Mucosa of descending colon (tissue), 3 donors: ENCODE results near the gene PDC. TPM values are rescaled to one million over a fixed set of nuclear protein-coding genes. Genes with fewer than 3 reads are reported as not detected.
A peak's percentile ranks its signal among the peaks of the same experiment; 100 is the strongest.

Experiments used
- ATAC-seq: fragments of 200-7000 bp; cut with Tn5 transposase; one replicate; pipeline ENCODE4 v1.9.1; 2020; ENCODE audit warnings: mild to moderate bottlenecking, moderate library complexity
- DNase-seq, 3 donors: peaks; one replicate each; pipeline ENCODE4 v3.0.0-alpha.2; 2020
- H3K36me3 ChIP-seq: fragments of 200-600 bp; one replicate; pipeline ENCODE4 v1.8.0; 2021; ENCODE audit warnings: low read depth, mild to moderate bottlenecking
- H3K4me1 ChIP-seq: fragments of 200-600 bp; one replicate; pipeline ENCODE4 v1.8.0; 2021; ENCODE audit warnings: low read depth, mild to moderate bottlenecking
- H3K4me3 ChIP-seq: fragments of 200-600 bp; one replicate; pipeline ENCODE4 v1.8.0; 2021; ENCODE audit warnings: mild to moderate bottlenecking
- H3K9me3 ChIP-seq: fragments of 200-600 bp; one replicate; pipeline ENCODE4 v1.8.0; 2021; ENCODE audit warnings: mild to moderate bottlenecking
- intact Hi-C, 2 donors: fragments of 100-400 bp; cut with DNase I in 1 of 2; cut with micrococcal nuclease in 1 of 2; formaldehyde crosslinking; loops; one replicate each; pipeline versions ENCODE4 v1.11.0 to v1.11.1; 2022; cut with DNase I, micrococcal nuclease
- total RNA-seq, 3 donors: library from RNA; stranded (reverse); fragmentation: NEBNext Ultra II Directional in 2 of 3; extraction: Animal tissue kit (Norgen Biotek cat#: 25700) in 2 of 3; gene quantifications; one replicate each; pipeline versions ENCODE4 v1.2.1 to v1.2.4, GENCODE V29; 2021 to 2023
- TF ChIP-seq, protein P1 (sequence below): fragments of 200-600 bp; IDR thresholded peaks from one replicate; pipeline ENCODE4 v1.8.0; 2022; ENCODE audit warnings: antibody characterized with exemption, mild to moderate bottlenecking
- donor health status: DM: no; HTN: no; CAD: no; lungs with moderate emphysema.
- donor health status: DM: no; HTN: no; CAD: no.
- donor health status: DM: no; HTN: yes; CAD: no.

PDC gene
- total RNA-seq, 3 donors from 2014 or later = not detected

DNA sequence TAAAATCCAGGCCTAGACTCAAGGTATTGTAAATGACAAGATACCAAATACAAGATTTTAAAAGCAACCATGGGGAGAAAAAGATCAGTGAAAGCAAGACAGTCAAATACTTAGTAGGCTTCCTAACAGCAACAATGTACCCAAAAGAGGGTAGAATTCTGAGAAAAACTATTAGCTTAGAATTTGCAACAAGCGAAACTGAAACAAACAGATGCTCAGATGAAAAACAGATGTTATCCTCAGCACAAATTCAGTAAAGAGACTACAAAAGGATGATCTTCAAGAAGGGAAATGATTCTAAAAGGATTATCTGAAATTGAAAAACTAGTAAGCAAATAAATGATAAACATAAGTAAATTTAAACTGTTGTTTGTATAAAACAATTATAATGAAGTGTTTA, 40.0 kb downstream of the PDC start:
- no peaks in the 10 kb centered on the region for H3K36me3 ChIP-seq
- TF ChIP-seq, protein P1, sequence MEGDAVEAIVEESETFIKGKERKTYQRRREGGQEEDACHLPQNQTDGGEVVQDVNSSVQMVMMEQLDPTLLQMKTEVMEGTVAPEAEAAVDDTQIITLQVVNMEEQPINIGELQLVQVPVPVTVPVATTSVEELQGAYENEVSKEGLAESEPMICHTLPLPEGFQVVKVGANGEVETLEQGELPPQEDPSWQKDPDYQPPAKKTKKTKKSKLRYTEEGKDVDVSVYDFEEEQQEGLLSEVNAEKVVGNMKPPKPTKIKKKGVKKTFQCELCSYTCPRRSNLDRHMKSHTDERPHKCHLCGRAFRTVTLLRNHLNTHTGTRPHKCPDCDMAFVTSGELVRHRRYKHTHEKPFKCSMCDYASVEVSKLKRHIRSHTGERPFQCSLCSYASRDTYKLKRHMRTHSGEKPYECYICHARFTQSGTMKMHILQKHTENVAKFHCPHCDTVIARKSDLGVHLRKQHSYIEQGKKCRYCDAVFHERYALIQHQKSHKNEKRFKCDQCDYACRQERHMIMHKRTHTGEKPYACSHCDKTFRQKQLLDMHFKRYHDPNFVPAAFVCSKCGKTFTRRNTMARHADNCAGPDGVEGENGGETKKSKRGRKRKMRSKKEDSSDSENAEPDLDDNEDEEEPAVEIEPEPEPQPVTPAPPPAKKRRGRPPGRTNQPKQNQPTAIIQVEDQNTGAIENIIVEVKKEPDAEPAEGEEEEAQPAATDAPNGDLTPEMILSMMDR = no peak
- intact Hi-C loops = no loop called here
- H3K9me3 ChIP-seq = no peaks in the 10 kb centered on the region
- H3K4me1 ChIP-seq = no peaks in the 10 kb centered on the region
- ATAC-seq = no peak
- H3K4me3 ChIP-seq = no peak overlapping the region
- DNase-seq = no peak

DNA sequence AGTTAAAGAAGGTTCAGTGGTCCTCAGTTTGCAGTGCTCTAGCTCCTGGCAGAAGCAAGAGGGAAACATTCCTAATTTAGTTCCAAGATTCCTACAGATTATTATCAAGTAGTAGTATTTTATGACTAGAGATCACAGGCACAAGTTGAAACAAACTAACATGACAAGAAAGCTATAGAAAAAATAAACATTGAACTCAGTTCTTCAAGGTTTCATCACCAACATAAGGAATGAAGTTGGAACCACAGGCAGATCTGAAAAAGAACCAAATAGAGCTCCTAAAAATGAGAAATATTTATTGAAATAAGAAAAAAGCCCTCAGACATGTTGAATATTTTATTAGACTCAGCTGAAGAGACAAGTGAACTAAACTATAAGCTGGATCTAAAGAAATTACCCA, 40.6 kb downstream of the PDC start:
- ATAC-seq (no peak), DNase-seq (no peak)
- intact Hi-C loops = no loop called here
- Histone ChIP-seq H3K9me3 (no peaks in the 10 kb centered on the region), H3K36me3 (no peaks in the 10 kb centered on the region), H3K4me1 (no peaks in the 10 kb centered on the region), H3K4me3 (no peak overlapping the region)
- TF ChIP-seq, protein P1 = no peak

DNA sequence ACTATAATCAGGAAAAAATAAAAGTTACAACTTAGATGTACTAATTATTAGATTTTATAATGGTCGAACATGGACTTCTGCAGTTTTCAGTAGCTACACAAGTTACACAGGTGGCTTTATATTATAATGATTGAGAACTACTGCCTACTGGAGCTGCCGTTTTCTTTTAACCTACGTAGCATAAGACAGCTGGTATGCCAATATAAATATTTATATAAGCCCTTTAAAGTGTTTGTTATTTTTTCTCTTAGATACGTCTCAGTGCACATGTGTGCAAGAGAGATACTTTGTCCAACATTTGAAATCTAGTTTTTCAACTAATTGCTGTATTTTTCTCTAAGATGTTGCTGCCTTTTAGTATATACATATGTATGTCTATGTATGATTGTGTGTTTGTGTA, 42.4 kb downstream of the PDC start:
- no peak for DNase-seq
- intact Hi-C loops = no loop called here
- no peaks in the 10 kb centered on the region for H3K4me1 ChIP-seq
- no peaks in the 10 kb centered on the region for H3K36me3 ChIP-seq
- H3K9me3 ChIP-seq = no peaks in the 10 kb centered on the region
- TF ChIP-seq, protein P1 = no peak
- no peak overlapping the region for H3K4me3 ChIP-seq
- no peak for ATAC-seq

DNA sequence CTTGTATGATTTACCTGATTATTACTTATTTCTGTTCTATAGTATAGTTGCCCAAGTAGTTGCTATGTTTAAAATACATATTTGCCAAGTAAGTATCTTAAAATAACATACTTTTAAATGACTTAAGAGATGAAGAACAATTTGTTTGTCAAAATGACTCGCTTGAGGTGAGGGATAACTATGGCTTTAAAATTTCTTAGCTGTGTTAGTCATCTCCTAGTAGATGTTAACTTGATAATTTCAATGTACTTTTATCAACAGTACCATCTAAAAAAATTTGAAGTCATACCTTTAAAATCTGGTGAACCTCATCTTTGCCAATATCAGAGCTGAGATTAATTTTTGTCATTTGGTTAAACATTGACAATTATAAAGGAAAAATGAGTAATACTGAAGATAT, 47.6 kb downstream of the PDC start:
- Histone ChIP-seq H3K36me3 (no peaks in the 10 kb centered on the region), H3K9me3 (no peaks in the 10 kb centered on the region), H3K4me1 (no peaks in the 10 kb centered on the region), H3K4me3 (no peak overlapping the region)
- ATAC-seq (no peak), DNase-seq (no peak)
- TF ChIP-seq, protein P1 = no peak
- intact Hi-C loops = no loop called here

DNA sequence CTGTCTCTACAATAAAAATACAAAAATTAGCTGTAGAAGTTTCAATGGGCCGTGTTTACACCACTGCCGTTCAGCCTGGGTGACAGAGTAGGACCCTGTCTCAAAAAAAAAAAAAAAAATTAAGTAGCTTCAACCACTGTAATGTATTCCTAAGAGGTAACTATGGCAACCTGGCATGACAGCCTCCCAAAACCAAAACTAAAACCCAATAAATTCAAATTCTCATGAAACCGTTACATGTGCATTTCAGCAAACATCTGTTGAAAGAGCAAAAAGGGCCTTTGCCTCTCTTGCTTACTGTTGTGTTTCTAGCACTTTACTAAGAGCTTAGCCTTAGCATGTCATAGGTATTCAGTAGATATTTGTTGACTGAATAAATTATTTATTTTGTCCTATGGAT, 51.8 kb downstream of the PDC start:
- Histone ChIP-seq H3K9me3 (no peaks in the 10 kb centered on the region), H3K4me3 (no peak overlapping the region), H3K36me3 (no peaks in the 10 kb centered on the region), H3K4me1 (no peaks in the 10 kb centered on the region)
- TF ChIP-seq, protein P1 = no peak
- DNase-seq = no peak
- ATAC-seq = peak; percentile 28
- intact Hi-C loops = loop anchor here in 1 of 2 donors (10.0 kb wide), 1 partner anchor 586 kb away; no protein-coding TSS in a partner anchor

DNA sequence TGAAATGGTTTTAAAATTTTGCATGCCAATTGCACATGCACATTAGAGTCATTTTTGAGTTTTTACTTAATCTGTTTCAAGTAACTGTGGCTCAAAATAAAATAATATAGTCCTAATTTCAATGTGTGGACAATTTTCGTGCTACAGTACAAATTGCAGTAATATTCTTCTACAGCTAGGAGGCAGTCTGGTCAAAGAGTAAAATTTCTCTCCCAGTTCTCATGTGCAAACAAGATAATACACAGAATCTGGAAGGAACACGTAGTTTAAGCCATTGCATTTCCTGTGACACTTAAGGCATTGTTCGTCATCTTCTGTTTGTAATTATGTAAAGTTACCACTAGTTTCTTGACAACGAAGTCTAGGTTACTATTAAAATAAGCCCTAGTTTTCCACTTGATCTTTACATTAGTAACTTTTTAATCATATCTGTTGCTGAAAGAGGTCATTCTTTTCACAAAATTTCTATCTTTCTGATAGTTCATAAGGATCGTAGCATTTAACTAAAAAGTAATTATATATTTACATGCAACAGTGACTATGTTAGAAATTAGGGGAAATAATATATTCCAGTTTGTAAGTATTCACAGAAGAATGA, 56.4 kb downstream of the PDC start:
- no peaks in the 10 kb centered on the region for H3K9me3 ChIP-seq
- DNase-seq (no peak), ATAC-seq (peak; percentile 57)
- TF ChIP-seq, protein P1 = peak; percentile 37
- H3K4me3 ChIP-seq = no peak overlapping the region
- H3K4me1 ChIP-seq = no peaks in the 10 kb centered on the region
- intact Hi-C loops = loop anchor here in 1 of 2 donors (10.0 kb wide), 1 partner anchor 590 kb away; no protein-coding TSS in a partner anchor
- H3K36me3 ChIP-seq = no peaks in the 10 kb centered on the region
